HEK293 (cell line): ENCODE results near the gene TNIP3.

Experiments
- BCL11A ChIP-seq: fragments of 450-650 bp; formaldehyde crosslinking; IDR thresholded peaks from 2 replicates; pipeline ENCODE4 v1.5.1; 2016; ENCODE audit warnings: low read depth, missing biosample characterization, missing genetic modification characterization
- HOXD13 ChIP-seq: sonication (generic); formaldehyde crosslinking; IDR thresholded peaks from 2 replicates; pipeline ENCODE4 v1.8.0; 2022; ENCODE audit warnings: missing genetic modification reagents, borderline replicate concordance
- IKZF3 ChIP-seq: fragments of 450-650 bp; IDR thresholded peaks from 2 replicates; pipeline ENCODE4 v1.5.0; 2018; ENCODE audit warnings: missing biosample characterization, mild to moderate bottlenecking, missing genetic modification characterization, moderate library complexity
- MEIS1 ChIP-seq: sonication (generic); formaldehyde crosslinking; IDR thresholded peaks from 2 replicates; pipeline ENCODE4 v1.8.1; 2022; ENCODE audit warnings: missing genetic modification reagents, mild to moderate bottlenecking, borderline replicate concordance
- TCF7L2 ChIP-seq: IDR thresholded peaks from 2 replicates; pipeline ENCODE4 v1.6.1; 2011; ENCODE audit warnings: low read depth, mild to moderate bottlenecking, inconsistent platforms, low read length, moderate library complexity, borderline replicate concordance
- YY1 ChIP-seq: fragments of 450-650 bp; formaldehyde crosslinking; IDR thresholded peaks from 2 replicates; pipeline ENCODE4 v1.5.1; 2018; ENCODE audit warnings: missing biosample characterization, missing genetic modification characterization
- ZFP3 ChIP-seq: fragments of 450-650 bp; formaldehyde crosslinking; IDR thresholded peaks from 2 replicates; pipeline ENCODE4 v1.5.1; 2016; ENCODE audit warnings: low read depth, missing biosample characterization, missing genetic modification characterization
- ZNF140 ChIP-seq: fragments of 450-650 bp; formaldehyde crosslinking; IDR thresholded peaks from 2 replicates; pipeline ENCODE4 v1.5.1; 2016; ENCODE audit warnings: missing biosample characterization, missing genetic modification characterization
- ZNF223 ChIP-seq: fragments of 450-650 bp; formaldehyde crosslinking; IDR thresholded peaks from 2 replicates; pipeline ENCODE4 v1.5.1; 2016; ENCODE audit warnings: missing biosample characterization, missing genetic modification characterization
- ZNF391 ChIP-seq: fragments of 450-650 bp; formaldehyde crosslinking; IDR thresholded peaks from 2 replicates; pipeline ENCODE4 v1.5.1; 2016; ENCODE audit warnings: low read depth, missing biosample characterization, missing genetic modification characterization, borderline replicate concordance
- ZNF555 ChIP-seq: fragments of 450-650 bp; formaldehyde crosslinking; conservative IDR thresholded peaks from 2 replicates; pipeline ENCODE4 v1.5.1; 2017; ENCODE audit warnings: missing biosample characterization, mild to moderate bottlenecking, missing genetic modification characterization, inconsistent platforms
- ZNF830 ChIP-seq: fragments of 450-650 bp; IDR thresholded peaks from 2 replicates; pipeline ENCODE4 v1.5.0; 2018; ENCODE audit warnings: missing biosample characterization, missing genetic modification characterization, low read depth, mild to moderate bottlenecking, moderate library complexity
- ZSCAN4 ChIP-seq: fragments of 450-650 bp; formaldehyde crosslinking; IDR thresholded peaks from 2 replicates; pipeline ENCODE4 v1.5.1; 2017; ENCODE audit warnings: missing biosample characterization, missing genetic modification characterization
- TF ChIP-seq, protein P1 (sequence below): fragments of 450-650 bp; formaldehyde crosslinking; IDR thresholded peaks from 2 replicates; pipeline ENCODE4 v1.5.1; 2016; ENCODE audit warnings: missing biosample characterization, missing genetic modification characterization

- TF ChIP-seq, protein P1, sequence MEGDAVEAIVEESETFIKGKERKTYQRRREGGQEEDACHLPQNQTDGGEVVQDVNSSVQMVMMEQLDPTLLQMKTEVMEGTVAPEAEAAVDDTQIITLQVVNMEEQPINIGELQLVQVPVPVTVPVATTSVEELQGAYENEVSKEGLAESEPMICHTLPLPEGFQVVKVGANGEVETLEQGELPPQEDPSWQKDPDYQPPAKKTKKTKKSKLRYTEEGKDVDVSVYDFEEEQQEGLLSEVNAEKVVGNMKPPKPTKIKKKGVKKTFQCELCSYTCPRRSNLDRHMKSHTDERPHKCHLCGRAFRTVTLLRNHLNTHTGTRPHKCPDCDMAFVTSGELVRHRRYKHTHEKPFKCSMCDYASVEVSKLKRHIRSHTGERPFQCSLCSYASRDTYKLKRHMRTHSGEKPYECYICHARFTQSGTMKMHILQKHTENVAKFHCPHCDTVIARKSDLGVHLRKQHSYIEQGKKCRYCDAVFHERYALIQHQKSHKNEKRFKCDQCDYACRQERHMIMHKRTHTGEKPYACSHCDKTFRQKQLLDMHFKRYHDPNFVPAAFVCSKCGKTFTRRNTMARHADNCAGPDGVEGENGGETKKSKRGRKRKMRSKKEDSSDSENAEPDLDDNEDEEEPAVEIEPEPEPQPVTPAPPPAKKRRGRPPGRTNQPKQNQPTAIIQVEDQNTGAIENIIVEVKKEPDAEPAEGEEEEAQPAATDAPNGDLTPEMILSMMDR (tag by site-specific recombination): no peak
- no peak for TF ChIP-seq ZNF830
- no peak for TF ChIP-seq ZSCAN4 (tag by site-specific recombination)
- TF ChIP-seq MEIS1 (CRISPR knock-in tag): no peak
- TF ChIP-seq YY1: no peak
- no peak for TF ChIP-seq ZNF140 (tag by site-specific recombination)
- no peak for TF ChIP-seq BCL11A (tag by site-specific recombination)
- no peak for TF ChIP-seq ZFP3 (tag by site-specific recombination)
- no peak for TF ChIP-seq IKZF3
- TF ChIP-seq TCF7L2: no peak
- no peak for TF ChIP-seq ZNF391
- no peak for TF ChIP-seq ZNF555 (tag by site-specific recombination)
- TF ChIP-seq HOXD13 (CRISPR knock-in tag): no peak
- TF ChIP-seq ZNF223 (tag by site-specific recombination): no peak
Observed at GRCh38 chr4:121150003-121150402, 14.1 kb downstream of the TNIP3 start.
